Gastrocnemius medialis (tissue), 4 donors: ENCODE measurements around the gene LRP1. TPM values are rescaled to one million over a fixed set of nuclear protein-coding genes. Genes with fewer than 3 reads are reported as not detected.

Experiments
- ATAC-seq, 2 donors: fragments of 150-250 bp; one replicate each; pipeline ENCODE4 v1.9.1; 2016
- DNase-seq, 2 donors: peaks; one replicate each; pipeline ENCODE4 v3.0.0-alpha.2; 2019
- H3K27ac ChIP-seq, 4 donors: fragments of 200-600 bp; sonication (generic); 1 replicate in 1 of 4; 2 replicates in 3 of 4; pipeline ENCODE4 v1.5.1; 2016 to 2018; ENCODE audit warnings: mild to moderate bottlenecking in 2 of 4, moderate library complexity in 1 of 4
- H3K27me3 ChIP-seq, 3 donors: fragments of 200-600 bp; sonication (generic) in 2 of 3; 1 replicate in 1 of 3; 2 replicates in 2 of 3; pipeline versions ENCODE4 v1.5.1 to v1.6.0; 2016 to 2019; ENCODE audit warnings: mild to moderate bottlenecking in 1 of 3, moderate library complexity in 1 of 3
- H3K36me3 ChIP-seq, 2 donors: fragments of 200-600 bp; sonication (generic) in 1 of 2; one replicate each; pipeline ENCODE4 v1.5.1; 2017 to 2018
- H3K4me1 ChIP-seq, 2 donors: fragments of 200-600 bp; sonication (generic) in 1 of 2; one replicate each; pipeline ENCODE4 v1.5.1; 2016 to 2017; ENCODE audit warnings: mild to moderate bottlenecking in 2 of 2
- H3K4me3 ChIP-seq, 4 donors: fragments of 200-600 bp; sonication (generic) in 3 of 4; 1 replicate in 1 of 4; 2 replicates in 3 of 4; pipeline ENCODE4 v1.5.1; 2016 to 2019; ENCODE audit warnings: mild to moderate bottlenecking in 2 of 4
- H3K9me3 ChIP-seq, 3 donors: fragments of 200-600 bp; sonication (generic) in 2 of 3; 1 replicate in 1 of 3; 2 replicates in 2 of 3; pipeline ENCODE4 v1.5.1; 2016 to 2019
- POLR2A ChIP-seq, 2 donors: fragments of 450-650 bp; IDR thresholded peaks; one replicate each; pipeline ENCODE4 v1.6.1; 2017; ENCODE audit warnings: antibody characterized with exemption in 2 of 2, mild to moderate bottlenecking in 2 of 2, moderate library complexity in 2 of 2
- in situ Hi-C, 4 donors: fragments of 200-750 bp; cut with MboI; loops; one replicate each; pipeline versions ENCODE4 v1.15.0 to v1.8.0; 2017; ENCODE audit warnings: low sequenced_read_pairs in 4 of 4
- intact Hi-C: fragments of 100-400 bp; cut with DNase I; formaldehyde crosslinking; loops from one replicate; pipeline ENCODE4 v1.15.1; 2023; ENCODE audit warnings: low total_unique reads
- total RNA-seq, 4 donors: library from RNA; depleted of rRNA; stranded (reverse); fragments of >200 nt; gene quantifications; one replicate each; pipeline versions ENCODE4 v1.1.0 to v1.2.3, GENCODE V29; 2016
- TF ChIP-seq, protein P1 (sequence below), 5 experiments: fragments of 450-650 bp in 3 of 5; fragments of 200-600 bp in 2 of 5; sonication (generic) in 2 of 5; IDR thresholded peaks in 4 of 5; conservative IDR thresholded peaks in 1 of 5; 1 replicate in 4 of 5; 2 replicates in 1 of 5; pipeline ENCODE4 v1.5.1; 2016 to 2019; ENCODE audit warnings: antibody characterized with exemption in 5 of 5, mild to moderate bottlenecking in 3 of 5, moderate library complexity in 3 of 5

Gene LRP1
- total RNA-seq, 4 donors from 2014 or later, result 26.1 to 53.5 (median 49.8) TPM

DNA sequence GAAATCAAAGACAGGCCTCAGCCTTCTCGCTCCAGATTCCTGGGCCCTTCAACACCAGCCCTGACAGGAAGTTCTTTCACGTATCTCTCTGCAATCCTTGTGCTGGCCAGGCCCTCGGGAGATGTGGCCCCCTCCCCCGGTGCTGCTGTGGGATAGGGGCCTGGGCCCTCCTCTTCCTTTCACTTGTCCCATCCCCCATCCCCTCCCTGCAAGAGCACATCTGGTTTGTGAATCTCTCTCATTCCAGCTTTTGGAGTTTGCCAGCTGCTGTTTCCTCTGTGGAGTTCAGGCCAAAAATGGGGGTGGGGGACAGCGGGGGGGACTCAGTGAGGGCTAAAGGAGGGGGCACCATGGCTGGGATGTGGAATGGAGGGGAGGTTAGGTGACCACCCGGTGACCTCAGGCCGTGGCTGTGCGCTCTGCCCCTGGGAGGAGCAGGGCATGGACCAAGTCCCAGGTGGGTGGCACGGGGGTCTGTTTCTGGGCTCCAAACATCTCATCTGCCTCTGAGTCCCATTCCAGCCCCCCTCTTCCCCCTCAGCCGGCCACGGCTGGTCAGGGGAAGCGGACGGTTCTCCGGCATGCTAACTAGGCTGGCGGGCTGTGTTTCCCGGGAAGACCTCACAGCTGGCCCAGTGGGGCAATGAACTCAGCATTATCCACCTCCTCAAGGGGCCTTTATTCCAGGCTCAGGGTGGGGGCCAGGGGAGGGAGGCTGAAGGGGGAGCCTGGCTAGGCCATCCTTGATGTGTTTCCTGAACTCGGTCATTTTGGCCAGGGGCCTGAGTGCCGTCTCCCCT, 7.4 kb downstream of the LRP1 start:
- no peaks in the 10 kb centered on the region for H3K9me3 ChIP-seq
- ATAC-seq (peak in 1 of 2 donors; percentile 51), DNase-seq (peak in 1 of 2 donors; percentile 53)
- H3K4me3 ChIP-seq, result peak overlapping the region in 3 of 4 donors; percentile 1 to 15 (median 13)
- peaks cover 25 to 32% of the 10 kb centered on the region in 2 donors for H3K4me1 ChIP-seq
- in situ Hi-C loops (no loop called here), intact Hi-C loops (no loop called here)
- H3K36me3 ChIP-seq, result no peaks in the 10 kb centered on the region
- H3K27ac ChIP-seq, result peak overlapping the region; percentile 87 to 94 (median 90)
- no peak for TF ChIP-seq POLR2A (IDR thresholded peaks at IDR 0.05)
- TF ChIP-seq, protein P1, sequence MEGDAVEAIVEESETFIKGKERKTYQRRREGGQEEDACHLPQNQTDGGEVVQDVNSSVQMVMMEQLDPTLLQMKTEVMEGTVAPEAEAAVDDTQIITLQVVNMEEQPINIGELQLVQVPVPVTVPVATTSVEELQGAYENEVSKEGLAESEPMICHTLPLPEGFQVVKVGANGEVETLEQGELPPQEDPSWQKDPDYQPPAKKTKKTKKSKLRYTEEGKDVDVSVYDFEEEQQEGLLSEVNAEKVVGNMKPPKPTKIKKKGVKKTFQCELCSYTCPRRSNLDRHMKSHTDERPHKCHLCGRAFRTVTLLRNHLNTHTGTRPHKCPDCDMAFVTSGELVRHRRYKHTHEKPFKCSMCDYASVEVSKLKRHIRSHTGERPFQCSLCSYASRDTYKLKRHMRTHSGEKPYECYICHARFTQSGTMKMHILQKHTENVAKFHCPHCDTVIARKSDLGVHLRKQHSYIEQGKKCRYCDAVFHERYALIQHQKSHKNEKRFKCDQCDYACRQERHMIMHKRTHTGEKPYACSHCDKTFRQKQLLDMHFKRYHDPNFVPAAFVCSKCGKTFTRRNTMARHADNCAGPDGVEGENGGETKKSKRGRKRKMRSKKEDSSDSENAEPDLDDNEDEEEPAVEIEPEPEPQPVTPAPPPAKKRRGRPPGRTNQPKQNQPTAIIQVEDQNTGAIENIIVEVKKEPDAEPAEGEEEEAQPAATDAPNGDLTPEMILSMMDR (IDR thresholded peaks at IDR 0.05 in 4 of 5, conservative IDR thresholded peaks at IDR 0.05 in 1 of 5), result no peak
- H3K27me3 ChIP-seq, result no peaks in the 10 kb centered on the region

DNA sequence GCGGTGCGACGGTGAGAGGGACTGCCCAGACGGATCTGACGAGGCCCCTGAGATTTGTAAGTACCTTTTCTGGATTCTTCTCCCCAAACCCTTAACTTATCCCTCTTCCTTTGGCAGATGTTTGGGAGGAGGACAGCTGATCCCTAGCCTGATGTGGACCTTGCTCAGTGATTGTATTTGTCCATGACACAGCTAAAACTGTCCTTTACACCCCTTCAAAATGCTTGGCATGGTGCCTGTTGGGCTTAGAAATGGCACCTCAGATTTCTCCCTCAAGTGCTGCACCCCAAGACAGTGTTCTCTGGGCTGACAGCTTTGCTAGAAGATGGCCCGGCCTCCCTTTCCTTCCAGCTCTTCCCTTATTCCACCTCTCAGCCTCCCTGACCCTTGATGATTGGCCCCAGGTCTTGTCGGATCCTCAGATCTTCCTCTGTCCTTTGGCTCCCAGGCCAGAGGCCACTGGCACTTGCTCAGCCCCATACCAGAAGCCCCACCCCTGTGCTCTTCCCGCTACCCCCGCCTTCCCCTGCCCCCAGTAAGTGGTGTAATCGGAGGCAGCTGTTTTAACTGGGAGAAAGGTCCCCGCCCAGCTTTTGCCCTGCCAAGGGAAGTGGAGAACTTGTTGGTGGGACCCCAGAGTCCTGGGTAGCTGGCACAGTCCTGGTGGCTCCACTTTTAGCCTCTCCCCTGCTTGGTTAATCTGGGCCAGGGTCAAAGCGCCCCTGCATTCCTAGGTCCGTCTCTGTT, 10.4 kb downstream of the LRP1 start:
- peaks cover 12 to 23% of the 10 kb centered on the region in 2 donors for H3K4me1 ChIP-seq
- in situ Hi-C loops, result no loop called here
- peak overlapping the region; percentile 87 to 94 (median 90) for H3K27ac ChIP-seq
- no peaks in the 10 kb centered on the region for H3K9me3 ChIP-seq
- H3K4me3 ChIP-seq, result no peak overlapping the region
- no peaks in the 10 kb centered on the region for H3K36me3 ChIP-seq
- no peaks in the 10 kb centered on the region for H3K27me3 ChIP-seq
- intact Hi-C loops, result no loop called here
- DNase-seq (peak; percentile 72 to 84), ATAC-seq (peak; percentile 43 to 53)
- TF ChIP-seq POLR2A (IDR thresholded peaks at IDR 0.05), result no peak
- TF ChIP-seq, protein P1 (IDR thresholded peaks at IDR 0.05 in 4 of 5, conservative IDR thresholded peaks at IDR 0.05 in 1 of 5), result no peak

DNA sequence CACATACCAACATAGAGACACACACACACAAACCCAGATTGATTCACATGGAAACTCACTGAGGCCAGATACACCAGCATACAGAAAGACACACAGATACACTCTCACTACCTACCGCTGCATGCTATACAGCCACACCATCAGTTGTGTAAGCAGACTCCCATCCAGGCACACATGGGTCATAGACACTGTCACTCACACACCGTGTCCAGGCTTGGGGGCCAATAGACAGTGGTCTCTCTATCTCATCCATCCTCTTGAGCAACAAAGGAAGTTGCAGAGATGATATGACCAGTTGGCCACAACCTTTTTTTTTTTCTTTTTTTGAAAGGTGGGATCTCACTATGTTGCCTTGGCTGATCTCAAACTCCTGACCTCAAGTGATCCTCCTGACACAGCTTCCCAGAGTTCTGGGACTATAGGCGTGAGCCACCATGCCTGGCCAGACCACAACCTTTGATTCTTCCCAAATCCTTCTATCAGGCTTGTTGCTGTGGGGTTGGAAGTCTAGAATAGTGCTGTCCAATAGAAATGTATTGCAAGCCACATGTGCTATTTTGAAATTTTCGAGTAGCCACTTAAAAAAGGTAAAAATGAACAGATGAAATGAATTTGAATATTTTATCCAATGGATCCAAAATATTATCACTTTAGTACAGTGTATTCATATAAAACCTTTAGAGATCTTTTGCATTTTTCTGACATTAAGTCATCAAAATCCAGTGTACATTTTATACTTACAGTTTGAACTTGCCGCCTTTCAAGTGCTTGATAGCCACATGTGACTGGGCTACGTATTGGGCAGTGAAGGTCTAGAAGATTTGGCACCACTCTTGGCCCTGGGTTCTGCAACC, 11.7 kb downstream of the LRP1 start:
- ATAC-seq (no peak), DNase-seq (peak in 1 of 2 donors; percentile 14)
- no peaks in the 10 kb centered on the region for H3K27me3 ChIP-seq
- intact Hi-C loops, result no loop called here
- peaks cover 9 to 23% of the 10 kb centered on the region in 2 donors for H3K4me1 ChIP-seq
- no peaks in the 10 kb centered on the region for H3K9me3 ChIP-seq
- no peaks in the 10 kb centered on the region for H3K36me3 ChIP-seq
- in situ Hi-C loops, result no loop called here
- H3K4me3 ChIP-seq, result no peak overlapping the region
- TF ChIP-seq, protein P1 (IDR thresholded peaks at IDR 0.05 in 4 of 5, conservative IDR thresholded peaks at IDR 0.05 in 1 of 5), result no peak
- no peak for TF ChIP-seq POLR2A (IDR thresholded peaks at IDR 0.05)
- H3K27ac ChIP-seq, result peak overlapping the region in 3 of 4 donors; percentile 1 to 89 (median 87)

DNA sequence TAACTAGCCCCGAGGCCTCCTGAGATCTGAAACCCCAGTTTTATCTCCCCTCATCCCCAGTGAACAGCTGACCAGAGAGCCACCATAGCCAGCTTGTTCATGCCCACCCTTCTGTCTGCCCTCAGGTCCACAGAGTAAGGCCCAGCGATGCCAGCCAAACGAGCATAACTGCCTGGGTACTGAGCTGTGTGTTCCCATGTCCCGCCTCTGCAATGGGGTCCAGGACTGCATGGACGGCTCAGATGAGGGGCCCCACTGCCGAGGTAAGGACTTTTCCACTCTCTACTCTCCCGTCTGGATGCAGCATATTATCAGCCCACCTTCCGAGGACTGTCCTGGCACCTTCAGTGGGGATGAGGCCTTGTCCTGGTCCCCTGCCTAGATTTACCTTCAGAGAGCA, 13.0 kb downstream of the LRP1 start:
- no peak for ATAC-seq
- intact Hi-C loops, result no loop called here
- no peak overlapping the region for H3K4me3 ChIP-seq
- H3K9me3 ChIP-seq, result no peaks in the 10 kb centered on the region
- no peaks in the 10 kb centered on the region for H3K36me3 ChIP-seq
- TF ChIP-seq, protein P1 (IDR thresholded peaks at IDR 0.05 in 4 of 5, conservative IDR thresholded peaks at IDR 0.05 in 1 of 5), result no peak
- TF ChIP-seq POLR2A (IDR thresholded peaks at IDR 0.05), result no peak
- peak in 1 of 2 donors; percentile 6 for DNase-seq
- in situ Hi-C loops, result no loop called here
- peak overlapping the region; percentile 53 to 64 (median 56) for H3K27ac ChIP-seq
- peaks cover 3 to 27% of the 10 kb centered on the region in 2 donors for H3K4me1 ChIP-seq
- no peaks in the 10 kb centered on the region for H3K27me3 ChIP-seq
